PFSK-1 (cell line): ENCODE results near the gene XAF1.

Experiments
- FOXP2 ChIP-seq: optimal IDR thresholded peaks from 2 replicates; pipeline ENCODE3; 2011; ENCODE audit warnings: borderline replicate concordance, control low read depth, inconsistent platforms; ENCODE audit not compliant: insufficient read depth; ENCODE audit errors: extremely low read length, extremely low read depth
- POLR2AphosphoS5 ChIP-seq: IDR thresholded peaks from 2 replicates; pipeline ENCODE4 v1.6.1; 2012; ENCODE audit warnings: low read depth, mild to moderate bottlenecking, control low read depth, low read length, moderate library complexity
- REST ChIP-seq, 2 experiments: IDR thresholded peaks; 2 replicates each; pipeline versions ENCODE4 v1.6.1 to v1.8.0; 2011 to 2012; ENCODE audit warnings: low read depth in 2 of 2, low read length in 2 of 2, control low read depth in 1 of 2, inconsistent platforms in 1 of 2, mild to moderate bottlenecking in 1 of 2, moderate library complexity in 1 of 2; ENCODE audit not compliant: insufficient read depth in 1 of 2
- SIN3A ChIP-seq: IDR thresholded peaks from 2 replicates; pipeline ENCODE4 v1.6.1; 2012; ENCODE audit warnings: mild to moderate bottlenecking, low read length, moderate library complexity, borderline replicate concordance; ENCODE audit not compliant: insufficient read depth
- TAF1 ChIP-seq: IDR thresholded peaks from 2 replicates; pipeline ENCODE4 v1.6.1; 2012; ENCODE audit warnings: low read length, control low read depth, borderline replicate concordance; ENCODE audit not compliant: insufficient read depth

Gene XAF1

GRCh38 chr17:6752068-6752909 is 3.6 kb upstream of the XAF1 start:
- TF ChIP-seq FOXP2 (no peak), REST (IDR thresholded peaks at IDR 0.05; ENCODE audit: insufficient read depth in 1 of 2, low read depth in 2 of 2, low read length in 2 of 2) (no peak), SIN3A (no peak), TAF1 (no peak), POLR2AphosphoS5 (peak; percentile 31; the same call in 1 of the 2 replicates)

- TF ChIP-seq POLR2AphosphoS5 = no peak
- peak; percentile 66 for TF ChIP-seq FOXP2
- peak; percentile 36; the same call in 1 of the 2 replicates for TF ChIP-seq TAF1
- TF ChIP-seq REST (IDR thresholded peaks at IDR 0.05; ENCODE audit: insufficient read depth in 1 of 2, low read depth in 2 of 2, low read length in 2 of 2) = 0 out of 4 replicates have a peak, but pooled peaks of 1 of the 2 experiments have one; percentile 15
Observed at GRCh38 chr17:6753006-6753445, 2.8 kb upstream of the XAF1 start.

GRCh38 chr17:6753546-6753945 is 2.3 kb upstream of the XAF1 start:
- TF ChIP-seq REST (IDR thresholded peaks at IDR 0.05; ENCODE audit: insufficient read depth in 1 of 2, low read depth in 2 of 2, low read length in 2 of 2) (no peak), POLR2AphosphoS5 (no peak), TAF1 (no peak), FOXP2 (no peak), SIN3A (no peak)

GRCh38 chr17:6755281-6755680 is 565 bp upstream of the XAF1 start:
- TF ChIP-seq TAF1 = no peak
- TF ChIP-seq POLR2AphosphoS5 = no peak
- no peak for TF ChIP-seq FOXP2
- no peak for TF ChIP-seq SIN3A
- no peak for TF ChIP-seq REST (IDR thresholded peaks at IDR 0.05; ENCODE audit: insufficient read depth in 1 of 2, low read depth in 2 of 2, low read length in 2 of 2)
